HG02884 (cell line): ENCODE results near the gene NDUFS6.
A peak's percentile ranks its signal among the peaks of the same experiment; 100 is the strongest.

Experiments used
- ATAC-seq: cut with Tn5 transposase; IDR thresholded peaks from one replicate; pipeline ENCODE4 v1.9.1; 2021; ENCODE audit warnings: mild to moderate bottlenecking, moderate library complexity; ENCODE audit not compliant: unreplicated experiment

NDUFS6 gene

DNA sequence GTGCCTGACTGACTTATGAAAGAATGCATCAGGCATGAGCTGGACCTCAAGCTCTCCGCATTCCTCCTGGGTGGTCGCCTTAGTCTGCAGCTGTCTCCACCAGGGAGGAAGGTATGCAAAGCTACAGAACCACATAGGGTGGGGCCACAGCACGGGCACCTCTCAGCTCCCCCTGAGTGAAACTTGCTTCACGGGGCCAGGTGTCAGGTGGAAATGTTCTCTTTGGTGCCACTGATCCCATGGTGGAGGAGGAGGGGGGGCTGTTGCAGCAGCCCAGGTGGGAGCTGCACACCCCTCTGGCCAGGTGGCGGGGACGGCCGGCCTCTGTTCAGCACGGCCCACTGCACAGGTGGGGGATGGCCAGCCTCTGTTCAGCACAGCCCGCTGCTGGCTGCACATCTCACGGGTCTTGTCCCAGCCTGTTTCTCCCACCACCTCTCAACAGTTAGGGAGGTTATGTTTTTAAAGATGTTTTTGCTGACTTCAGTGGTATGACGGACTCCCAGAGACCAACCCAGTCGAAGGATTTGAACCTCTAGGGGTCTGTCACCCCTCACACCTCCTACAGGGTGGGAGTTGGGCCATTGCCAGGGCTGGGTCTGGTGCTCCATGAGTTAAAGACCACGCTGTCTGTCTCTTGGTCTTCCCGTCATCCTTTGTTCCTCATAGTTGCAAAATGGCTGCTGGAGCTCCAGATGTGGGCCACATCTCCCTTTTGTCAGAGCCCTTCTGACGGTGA lies 35.9 kb upstream of the NDUFS6 start:
- peak; percentile 93 for ATAC-seq

DNA sequence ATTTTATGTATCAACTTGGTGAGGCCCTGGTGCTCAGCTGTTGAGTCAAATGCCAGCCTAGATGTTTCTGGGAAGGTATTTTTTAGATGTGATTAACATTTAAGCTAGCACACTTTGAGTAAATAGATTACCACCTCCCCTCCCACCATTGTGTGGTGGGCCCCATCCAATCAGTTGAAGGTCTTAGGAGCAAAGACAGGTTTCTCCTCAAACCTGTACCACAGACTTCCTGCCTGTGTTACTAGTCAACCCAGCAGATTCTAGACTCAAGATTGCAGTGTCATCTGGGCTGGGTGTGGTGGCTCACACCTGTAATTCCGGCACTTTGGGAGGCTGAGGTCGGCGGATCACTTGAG lies 35.3 kb upstream of the NDUFS6 start:
- ATAC-seq, result no peak

DNA sequence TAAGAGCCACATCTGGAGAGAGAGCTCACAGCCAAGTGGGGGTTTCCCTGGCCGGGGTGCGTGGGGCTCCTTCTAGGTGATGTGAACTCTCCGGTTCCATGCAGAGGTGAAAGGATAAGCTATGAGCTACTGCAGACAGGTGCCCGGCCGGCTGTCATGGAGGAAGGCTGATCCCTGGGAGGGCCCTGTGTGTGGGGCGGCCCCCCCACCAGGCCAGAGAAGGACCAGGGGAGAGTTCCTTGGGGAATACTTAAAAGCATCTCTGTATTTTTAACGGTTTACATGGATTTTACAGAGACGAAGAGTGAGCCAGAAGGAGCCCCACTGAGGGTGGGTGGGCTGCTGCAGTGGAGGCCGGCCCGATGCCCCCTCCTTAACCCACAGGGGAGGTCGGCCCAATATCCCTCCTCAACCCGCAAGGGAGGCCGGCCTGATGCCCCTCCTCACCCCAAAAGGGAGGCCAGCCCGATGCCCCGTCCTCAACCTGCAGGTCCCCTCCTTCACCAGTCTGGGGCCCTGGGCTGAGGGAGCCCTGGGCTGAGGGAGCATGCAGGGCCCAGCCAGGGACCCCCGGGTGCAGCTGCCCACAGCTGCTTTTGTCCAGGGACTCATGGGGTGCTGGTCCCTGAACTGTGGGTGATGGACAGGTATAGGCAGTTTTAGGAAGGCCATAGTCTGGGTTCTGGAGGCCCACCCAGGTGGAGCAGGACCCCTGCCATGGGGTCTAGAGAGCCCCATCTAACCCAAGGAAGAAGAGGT lies 33.5 kb upstream of the NDUFS6 start:
- ATAC-seq, result no peak

DNA sequence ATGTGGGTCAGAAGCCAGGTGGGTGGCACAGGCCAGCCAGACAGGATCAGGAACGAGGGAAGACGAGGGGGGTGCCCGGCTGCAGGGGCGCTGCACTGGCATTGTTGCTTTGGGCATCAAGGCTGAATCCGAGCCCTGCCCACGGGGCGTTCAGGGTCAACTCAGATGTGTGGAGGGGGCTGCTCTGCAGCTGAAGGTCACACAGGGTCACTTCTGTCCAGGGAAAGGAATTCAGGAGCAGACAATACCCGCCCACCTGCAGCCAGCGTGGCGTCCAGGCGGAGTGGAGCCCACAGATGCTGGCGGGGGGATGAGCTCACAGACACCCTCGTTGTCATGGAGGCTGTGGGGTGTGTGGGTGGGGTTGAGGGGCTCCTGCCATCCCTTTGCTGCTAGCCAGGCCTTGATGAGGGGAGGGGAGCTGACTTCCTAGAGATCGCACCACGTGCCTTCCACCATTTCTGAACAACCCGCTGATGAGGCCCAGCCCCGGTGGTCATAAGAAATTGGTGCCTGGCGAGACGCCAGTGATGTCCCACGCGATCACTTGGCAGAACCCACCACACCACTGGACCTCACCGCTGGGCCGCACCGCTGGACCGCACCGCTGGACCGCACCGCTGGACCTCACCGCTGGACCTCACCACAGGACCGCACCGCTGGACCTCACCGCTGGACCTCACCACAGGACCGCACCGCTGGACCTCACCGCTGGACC lies 32.8 kb upstream of the NDUFS6 start:
- no peak for ATAC-seq

- no peak for ATAC-seq
These were observed 32.1 kb upstream of the NDUFS6 start for GRCh38 chr5:1769017-1769640.

DNA sequence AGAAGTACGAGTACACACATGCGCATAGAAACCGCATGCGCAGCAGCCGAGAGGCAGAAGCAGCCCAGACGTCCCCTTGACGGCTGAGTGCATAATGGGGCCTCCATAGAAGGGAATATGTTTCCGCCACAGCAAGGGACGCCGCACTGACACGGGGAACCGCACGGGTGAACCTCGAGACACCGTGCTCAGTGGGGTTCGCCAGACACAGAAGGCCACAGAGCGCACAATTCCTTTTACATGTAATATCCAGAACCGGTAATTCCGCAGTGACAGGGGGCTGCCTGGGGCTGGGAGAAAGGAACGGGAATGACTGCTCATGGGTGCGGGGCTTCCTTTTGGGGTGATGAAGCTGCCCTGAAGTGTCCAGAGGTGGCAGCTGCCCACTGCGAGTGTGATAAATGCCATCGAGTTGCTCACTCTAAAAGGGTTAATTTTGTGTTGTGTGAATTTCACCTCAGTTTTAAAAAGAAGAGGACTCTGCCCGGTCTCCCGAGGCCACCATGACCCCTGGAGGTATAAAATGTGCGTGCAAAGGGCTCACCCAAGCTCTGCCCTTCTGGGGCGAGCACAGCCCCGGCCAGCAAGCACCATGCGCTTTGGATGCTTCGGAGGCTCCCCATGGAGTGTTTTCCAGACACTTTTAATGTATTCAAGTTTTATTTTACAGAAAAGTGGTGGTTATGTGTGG lies 31.3 kb upstream of the NDUFS6 start:
- ATAC-seq, result no peak

- no peak for ATAC-seq
These were observed 30.8 kb upstream of the NDUFS6 start for GRCh38 chr5:1770443-1770802.

DNA sequence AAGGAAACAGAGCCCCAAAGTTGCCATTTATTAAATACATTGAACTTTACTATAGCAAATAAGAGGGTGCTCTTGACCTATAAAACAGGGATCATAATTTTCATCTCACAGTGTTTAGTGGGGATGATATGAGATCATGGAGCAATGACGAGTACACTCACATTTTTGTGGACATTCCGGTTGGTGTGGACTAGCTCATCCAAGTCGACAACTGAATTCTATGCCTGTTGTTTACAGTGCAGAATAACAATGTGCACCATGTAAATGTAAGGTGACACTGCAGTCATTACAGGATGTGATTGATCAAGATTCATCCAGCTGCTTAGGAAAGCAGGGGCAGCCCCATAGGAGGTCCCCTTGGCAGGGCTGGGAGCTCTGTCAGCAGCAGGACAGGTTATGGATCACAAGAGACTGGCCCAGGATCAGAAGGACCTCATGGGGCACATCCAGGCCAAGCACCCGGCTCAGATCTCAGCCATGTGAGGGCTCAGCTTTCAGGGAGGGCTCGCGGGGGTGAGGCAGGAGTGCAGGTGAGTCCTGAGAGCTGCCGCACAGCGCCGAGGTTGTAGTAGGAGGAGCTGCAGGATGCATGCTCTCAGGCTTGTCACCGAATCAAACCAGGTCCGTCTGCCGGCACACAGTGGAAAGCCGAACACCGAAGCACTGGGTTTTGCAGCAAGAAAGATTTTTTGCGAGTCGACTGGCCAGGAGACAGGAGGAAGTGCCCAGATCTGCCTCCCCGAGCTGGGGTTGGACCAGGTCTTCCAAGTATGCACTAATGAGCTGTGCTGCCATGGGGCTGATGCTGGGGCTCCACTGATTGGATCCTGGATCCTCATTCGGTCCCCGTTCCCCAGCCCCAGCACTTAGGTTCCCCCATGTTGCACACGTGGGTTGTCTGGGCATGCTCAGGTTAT lies 29.8 kb upstream of the NDUFS6 start:
- no peak for ATAC-seq

- ATAC-seq, result peak; percentile 68
These were observed 28.6 kb upstream of the NDUFS6 start for GRCh38 chr5:1772634-1773033.

- no peak for ATAC-seq
These were observed 24.4 kb upstream of the NDUFS6 start for GRCh38 chr5:1776831-1777230.

DNA sequence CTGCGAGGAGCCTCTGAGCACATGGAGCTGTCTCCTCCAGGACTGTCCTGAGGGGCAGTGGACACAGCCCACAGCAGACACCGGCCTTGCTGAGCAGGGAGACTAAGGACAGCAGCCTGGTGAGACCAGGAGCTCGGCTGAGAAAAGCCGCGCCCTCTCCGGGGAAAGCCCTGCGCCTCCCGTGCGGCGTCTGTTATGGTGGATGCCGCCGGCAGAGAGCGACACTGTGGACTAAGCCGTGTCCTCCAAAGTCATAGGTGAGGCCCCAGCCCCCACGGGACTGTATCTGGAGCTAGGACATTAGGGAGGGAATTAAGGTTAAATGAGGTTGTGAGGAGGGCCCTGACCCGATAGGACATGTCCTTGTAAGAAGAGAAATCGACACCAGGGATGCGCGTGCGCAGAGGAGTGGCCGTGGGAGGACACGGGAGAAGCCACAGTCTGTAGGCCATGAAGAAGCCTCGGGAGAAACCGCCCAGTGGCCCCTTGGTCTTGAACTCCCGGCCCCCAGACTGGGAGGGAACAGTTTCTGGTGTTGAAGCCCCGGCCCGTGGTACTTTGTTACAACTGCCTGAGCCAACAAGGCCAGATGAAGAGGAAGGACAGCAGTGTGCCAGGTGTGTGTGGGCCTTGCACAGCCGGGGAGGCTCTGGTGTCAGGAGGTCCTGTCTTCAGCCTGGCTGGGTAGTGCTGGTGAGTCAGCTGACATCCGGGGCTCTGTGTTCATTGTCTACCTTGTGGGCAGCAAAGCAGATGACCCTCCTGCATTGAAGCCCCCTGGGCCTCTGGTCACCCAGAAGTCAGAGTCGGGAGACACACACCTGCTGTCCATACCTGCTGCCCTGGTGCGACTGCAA lies 23.7 kb upstream of the NDUFS6 start:
- no peak for ATAC-seq

DNA sequence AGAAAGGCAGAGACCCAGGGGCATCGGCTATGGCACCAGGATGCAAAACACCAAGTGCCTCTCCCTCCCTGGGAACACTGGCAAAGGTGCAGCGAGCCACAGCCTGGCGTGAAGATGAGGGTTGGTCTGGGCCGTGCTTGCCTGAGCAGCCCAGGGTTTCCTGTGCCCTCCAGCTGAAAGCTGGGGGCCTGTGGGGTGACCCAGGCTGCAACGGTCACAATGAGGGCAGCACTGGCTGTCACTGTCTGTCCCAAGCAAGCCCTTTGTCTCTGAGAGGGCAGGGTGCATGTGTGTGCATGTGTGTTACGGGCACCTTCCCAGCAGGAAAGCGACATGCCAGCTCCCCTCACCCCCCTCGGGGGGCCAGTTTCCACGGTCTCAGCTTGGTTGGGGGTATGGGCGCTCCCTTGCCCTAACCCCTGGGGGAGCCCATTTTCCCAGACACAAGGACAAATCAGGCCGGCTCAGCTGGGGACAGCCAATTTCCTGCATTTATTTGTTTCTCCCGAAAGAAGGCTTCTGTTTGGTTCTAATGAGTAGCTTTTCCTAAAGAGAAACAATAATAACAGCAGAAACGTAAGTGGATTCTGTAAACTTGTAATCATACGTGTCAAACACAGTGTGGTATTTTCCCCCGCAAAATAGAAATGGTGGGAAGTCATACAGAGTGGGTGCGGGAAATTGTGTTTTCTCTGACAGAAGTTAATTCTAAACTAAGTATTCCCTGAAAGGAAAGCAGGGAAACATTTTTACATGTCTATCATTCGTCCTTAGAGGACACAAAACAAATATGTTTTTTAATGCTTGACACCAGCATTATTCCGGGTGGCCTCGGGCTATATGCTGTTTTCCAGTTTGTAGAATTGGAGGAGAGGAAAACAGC lies 22.8 kb upstream of the NDUFS6 start:
- ATAC-seq, result no peak

- no peak for ATAC-seq
These were observed 22.1 kb upstream of the NDUFS6 start for GRCh38 chr5:1779021-1779680.

DNA sequence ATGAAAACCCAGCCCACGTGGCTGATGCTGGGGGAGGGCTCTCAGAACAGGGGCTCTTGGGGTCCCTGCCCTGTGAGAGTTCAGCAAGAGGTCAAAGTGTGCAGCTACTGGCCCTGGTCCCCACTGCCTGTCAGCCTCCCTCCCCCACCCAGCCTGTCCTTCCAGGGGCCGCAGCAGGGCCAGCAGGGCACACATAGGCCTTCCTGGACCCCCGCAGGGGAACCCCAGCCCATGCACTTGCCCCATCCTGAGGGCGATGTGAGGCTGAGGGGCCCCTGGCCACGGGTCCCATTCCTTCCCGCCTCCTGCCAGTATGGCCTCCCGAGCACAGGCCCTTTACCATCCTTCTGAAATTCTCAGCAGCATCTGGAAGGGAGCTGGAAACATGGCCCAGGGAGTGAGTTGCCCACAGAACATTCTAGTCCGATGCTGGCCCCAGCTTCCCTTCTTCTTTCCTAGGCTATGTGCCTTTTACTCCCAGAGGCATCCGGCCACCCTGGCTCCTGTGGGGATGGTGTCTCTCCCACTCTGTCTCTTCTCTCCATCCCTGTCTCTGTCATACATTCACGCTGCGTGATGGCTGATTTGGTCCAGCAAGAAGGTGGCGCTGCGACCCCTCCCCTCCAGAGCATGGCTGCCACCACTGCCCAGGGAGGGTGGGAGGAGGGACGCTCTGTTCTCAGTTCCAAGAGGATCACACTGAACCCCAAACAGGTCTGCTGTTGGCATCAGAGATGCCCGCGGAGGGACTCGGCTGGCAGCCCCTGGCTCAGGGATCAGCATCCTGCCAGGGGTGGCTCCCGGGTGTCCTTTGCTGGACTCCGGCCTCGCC lies 21.2 kb upstream of the NDUFS6 start:
- ATAC-seq, result no peak

DNA sequence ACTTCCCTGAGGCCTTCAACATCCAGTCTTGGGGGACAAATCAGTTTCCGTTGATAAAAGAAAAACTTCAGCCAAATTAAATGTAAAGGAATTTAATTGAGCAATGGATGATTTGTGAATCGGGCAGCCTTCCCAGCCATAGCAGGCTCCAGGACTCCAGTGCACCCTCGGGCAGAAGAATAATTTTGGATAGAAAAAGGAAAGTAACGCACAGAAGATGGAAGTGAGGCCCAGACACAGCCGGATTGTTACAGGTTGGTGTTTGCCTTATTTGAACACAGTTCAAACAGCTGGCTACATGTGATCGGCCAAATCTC lies 20.6 kb upstream of the NDUFS6 start:
- ATAC-seq, result no peak

DNA sequence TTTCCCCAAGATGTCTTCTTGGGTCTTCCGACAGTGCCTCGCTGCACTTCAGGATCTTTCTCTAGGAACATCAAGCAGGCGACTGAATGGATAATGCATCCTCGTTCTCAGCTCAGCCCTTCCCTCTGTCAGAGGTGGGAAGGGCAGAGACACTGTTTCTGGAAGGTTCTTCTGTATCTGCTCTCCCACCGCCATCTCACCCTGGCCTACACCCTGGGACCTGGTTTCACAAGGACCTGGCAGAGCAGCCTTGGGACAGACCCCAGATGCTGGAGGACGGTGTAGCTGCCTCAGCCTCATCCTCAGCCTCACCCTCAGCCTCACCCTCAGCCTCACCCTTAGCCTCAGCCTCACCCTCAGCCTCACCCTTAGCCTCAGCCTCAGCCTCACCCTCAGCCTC lies 20.1 kb upstream of the NDUFS6 start:
- ATAC-seq, result no peak
